ENCODE results near the gene RDX. TPM values are rescaled to one million over a fixed set of nuclear protein-coding genes. Genes with fewer than 3 reads are reported as not detected.

The RDX gene
- polyA plus RNA-seq, 2 of the 4 experiments (the other 2 are of a cell fraction): 158 to 183 TPM

DNA sequence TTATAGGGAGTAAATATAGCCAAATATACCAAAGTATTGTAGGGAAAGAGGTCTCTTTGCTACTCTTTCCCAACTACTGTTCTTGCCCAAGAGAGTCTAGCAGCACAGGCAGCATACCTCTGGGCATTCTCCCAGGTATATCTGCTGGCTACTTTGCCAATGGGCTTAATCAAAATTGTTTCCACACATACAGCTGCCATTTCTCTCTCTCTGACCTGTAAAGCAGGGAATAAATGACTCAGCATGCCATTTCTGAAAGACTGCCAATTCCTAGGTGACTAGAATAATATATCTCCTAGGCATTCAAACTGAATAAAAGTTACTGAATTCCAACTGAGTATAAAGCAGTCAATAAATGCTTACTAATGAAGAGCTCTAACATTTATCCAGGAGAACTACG is 44.6 kb downstream of the RDX start:
- TF ChIP-seq ZSCAN20 (CRISPR knock-in tag; IDR thresholded peaks at IDR 0.05): no peak
- no peak for TF ChIP-seq EHMT2 (IDR thresholded peaks at IDR 0.05; ENCODE audit: low read depth)
- TF ChIP-seq, protein P1, sequence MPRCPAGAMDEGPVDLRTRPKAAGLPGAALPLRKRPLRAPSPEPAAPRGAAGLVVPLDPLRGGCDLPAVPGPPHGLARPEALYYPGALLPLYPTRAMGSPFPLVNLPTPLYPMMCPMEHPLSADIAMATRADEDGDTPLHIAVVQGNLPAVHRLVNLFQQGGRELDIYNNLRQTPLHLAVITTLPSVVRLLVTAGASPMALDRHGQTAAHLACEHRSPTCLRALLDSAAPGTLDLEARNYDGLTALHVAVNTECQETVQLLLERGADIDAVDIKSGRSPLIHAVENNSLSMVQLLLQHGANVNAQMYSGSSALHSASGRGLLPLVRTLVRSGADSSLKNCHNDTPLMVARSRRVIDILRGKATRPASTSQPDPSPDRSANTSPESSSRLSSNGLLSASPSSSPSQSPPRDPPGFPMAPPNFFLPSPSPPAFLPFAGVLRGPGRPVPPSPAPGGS (IDR thresholded peaks at IDR 0.05): no peak
- peak in 1 of 2 experiments; percentile 45; a peak in 2 of 4 replicates for TF ChIP-seq CEBPB (IDR thresholded peaks at IDR 0.05)
- TF ChIP-seq MAFK (IDR thresholded peaks at IDR 0.05; ENCODE audit: partially characterized antibody): peak; percentile 37
- ATAC-seq (peak; percentile 38 to 46; a peak in 2 of 6 replicates), DNase-seq (ENCODE audit: low read depth in 1 of 2, low spot score in 1 of 2) (peak; percentile 5 to 31), FAIRE-seq (no peak)
- peak overlapping the region; percentile 54 for H3K4me2 ChIP-seq
- H3K4me3 ChIP-seq: no peak overlapping the region
- peaks cover 70% of the 10 kb centered on the region for H3K4me1 ChIP-seq
- ChIA-PET POLR2A (no interaction called here), CTCF (interaction anchor here (1.4 kb wide), 1 partner anchor 51 kb away, joined by 5 read pairs; no protein-coding TSS in a partner anchor)
- H3K27ac ChIP-seq: peak overlapping the region; percentile 35 to 69; a peak in 5 of 6 replicates
- H3K9me3 ChIP-seq: no peaks in the 10 kb centered on the region
- WGBS (ENCODE audit: missing lambda C conversion rate): 8% methylated on average over 1 of the region's 1 CpG

DNA sequence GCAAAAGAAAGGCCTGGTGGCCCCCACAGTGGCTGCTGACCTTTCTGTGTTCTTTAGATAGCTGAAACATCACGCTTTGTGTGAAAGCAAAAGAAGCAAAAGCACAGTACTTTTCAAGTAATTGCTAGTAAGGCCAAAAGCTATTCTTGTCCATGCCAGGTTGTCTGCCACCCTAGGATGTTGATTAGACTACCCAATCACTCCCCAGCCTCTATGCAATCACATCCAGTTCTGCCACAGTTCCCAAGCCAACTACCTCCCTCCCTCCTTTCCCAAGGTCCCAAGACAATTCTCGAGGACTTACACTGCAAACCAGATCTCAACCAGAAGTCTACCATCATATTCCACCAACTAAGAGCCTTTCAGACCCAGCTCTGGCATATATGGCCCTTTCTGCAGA is 46.2 kb downstream of the RDX start:
- peaks cover 55% of the 10 kb centered on the region for H3K4me1 ChIP-seq
- no peak overlapping the region for H3K4me3 ChIP-seq
- ChIA-PET CTCF (interaction anchor here (0.8 to 1.9 kb wide), 9 partner anchors 9 to 185 kb away, joined by 3 to 6 read pairs (median 5); no protein-coding TSS in a partner anchor), POLR2A (interaction anchor here (0.5 kb wide), 1 partner anchor 34 kb away, joined by 4 read pairs; no protein-coding TSS in a partner anchor)
- DNase-seq (ENCODE audit: low read depth in 1 of 2, low spot score in 1 of 2): no peak
- H3K4me2 ChIP-seq: no peak overlapping the region
- 79% methylated on average over 2 of the region's 2 CpGs for WGBS (ENCODE audit: missing lambda C conversion rate)
- no peak for TF ChIP-seq FOXS1 (CRISPR knock-in tag; IDR thresholded peaks at IDR 0.05)
- TF ChIP-seq, protein P2, sequence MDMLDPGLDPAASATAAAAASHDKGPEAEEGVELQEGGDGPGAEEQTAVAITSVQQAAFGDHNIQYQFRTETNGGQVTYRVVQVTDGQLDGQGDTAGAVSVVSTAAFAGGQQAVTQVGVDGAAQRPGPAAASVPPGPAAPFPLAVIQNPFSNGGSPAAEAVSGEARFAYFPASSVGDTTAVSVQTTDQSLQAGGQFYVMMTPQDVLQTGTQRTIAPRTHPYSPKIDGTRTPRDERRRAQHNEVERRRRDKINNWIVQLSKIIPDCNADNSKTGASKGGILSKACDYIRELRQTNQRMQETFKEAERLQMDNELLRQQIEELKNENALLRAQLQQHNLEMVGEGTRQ (IDR thresholded peaks at IDR 0.05): no peak
- TF ChIP-seq, protein P3, sequence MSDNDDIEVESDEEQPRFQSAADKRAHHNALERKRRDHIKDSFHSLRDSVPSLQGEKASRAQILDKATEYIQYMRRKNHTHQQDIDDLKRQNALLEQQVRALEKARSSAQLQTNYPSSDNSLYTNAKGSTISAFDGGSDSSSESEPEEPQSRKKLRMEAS (IDR thresholded peaks at IDR 0.05): no peak
- TF ChIP-seq, protein P4, sequence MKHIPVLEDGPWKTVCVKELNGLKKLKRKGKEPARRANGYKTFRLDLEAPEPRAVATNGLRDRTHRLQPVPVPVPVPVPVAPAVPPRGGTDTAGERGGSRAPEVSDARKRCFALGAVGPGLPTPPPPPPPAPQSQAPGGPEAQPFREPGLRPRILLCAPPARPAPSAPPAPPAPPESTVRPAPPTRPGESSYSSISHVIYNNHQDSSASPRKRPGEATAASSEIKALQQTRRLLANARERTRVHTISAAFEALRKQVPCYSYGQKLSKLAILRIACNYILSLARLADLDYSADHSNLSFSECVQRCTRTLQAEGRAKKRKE (CRISPR knock-in tag; IDR thresholded peaks at IDR 0.05; ENCODE audit: low read depth): no peak
- TF ChIP-seq JUNB (IDR thresholded peaks at IDR 0.05): no peak
- TF ChIP-seq HOXB13 (CRISPR knock-in tag; IDR thresholded peaks at IDR 0.05; ENCODE audit: low read depth): no peak
- TF ChIP-seq POLR2AphosphoS2 (conservative IDR thresholded peaks at IDR 0.05; ENCODE audit: low read length): no peak
- no peak for TF ChIP-seq CHD4 (IDR thresholded peaks at IDR 0.05; ENCODE audit: borderline replicate concordance)
- no peak for TF ChIP-seq POLR2A (IDR thresholded peaks at IDR 0.05; ENCODE audit: low read length)
- no peak for TF ChIP-seq RNF2 (IDR thresholded peaks at IDR 0.05; ENCODE audit: borderline replicate concordance, low read depth)
- no peak for TF ChIP-seq PHF8 (IDR thresholded peaks at IDR 0.05; ENCODE audit: borderline replicate concordance, low read depth)
- no peak for TF ChIP-seq ZSCAN20 (CRISPR knock-in tag; IDR thresholded peaks at IDR 0.05)
- no peak for TF ChIP-seq MAZ (IDR thresholded peaks at IDR 0.05; ENCODE audit: borderline replicate concordance, low read depth, low read length)
- TF ChIP-seq RFX5 (IDR thresholded peaks at IDR 0.05): no peak
- no peak for TF ChIP-seq FOSL2 (IDR thresholded peaks at IDR 0.05)
- no peak for TF ChIP-seq FOSL2 (CRISPR knock-in tag; IDR thresholded peaks at IDR 0.05)
- TF ChIP-seq ZC3H11A (IDR thresholded peaks at IDR 0.05): no peak
- TF ChIP-seq RAD21 (conservative IDR thresholded peaks at IDR 0.05 in 1 of 2, IDR thresholded peaks at IDR 0.05 in 1 of 2): no peak
- H3K27ac ChIP-seq: peak overlapping the region in 1 of 2 experiments; percentile 58; a peak in 3 of 6 replicates
- H3K9me3 ChIP-seq: no peaks in the 10 kb centered on the region
- ATAC-seq: no peak
- no peak for FAIRE-seq

Data from A549 (cell line).